ENCODE measurements around the gene MPP1.

Gene MPP1

GRCh38 chrX:154774622-154775021 is 30.7 kb downstream of the MPP1 start:
- DNase-seq = no peak

- peak; percentile 95 for DNase-seq
Observed at GRCh38 chrX:154762537-154763296, 42.6 kb downstream of the MPP1 start, which contains the start of gene DKC1. Gene DKC1 (plus strand): TSS chrX:154762864. CDS start chrX:154762966, 102 bp downstream.

GRCh38 chrX:154761977-154762536 is 43.2 kb downstream of the MPP1 start:
- DNase-seq = peak; percentile 67

- DNase-seq = no peak
Observed at GRCh38 chrX:154758696-154759095, 46.6 kb downstream of the MPP1 start.

GRCh38 chrX:154751669-154752271 is 53.5 kb downstream of the MPP1 start:
- DNase-seq = peak; percentile 73

GRCh38 chrX:154751203-154751668 is 54.0 kb downstream of the MPP1 start:
- peak; percentile 12 for DNase-seq

GRCh38 chrX:154750301-154751202 is 54.7 kb downstream of the MPP1 start, which contains the start of gene GAB3:
Gene GAB3 (minus strand): TSS chrX:154751077. CDS start chrX:154751025, 52 bp downstream.
- DNase-seq = peak; percentile 28

GRCh38 chrX:154749856-154750255 is 55.4 kb downstream of the MPP1 start:
- DNase-seq = peak; percentile 31

- peak; percentile 62 for DNase-seq
Observed at GRCh38 chrX:154748712-154749339, 56.5 kb downstream of the MPP1 start.

- no peak for DNase-seq
Observed at GRCh38 chrX:154742613-154743012, 62.7 kb downstream of the MPP1 start.

- no peak for DNase-seq
Observed at GRCh38 chrX:154739952-154740465, 65.3 kb downstream of the MPP1 start.

- DNase-seq = no peak
Observed at GRCh38 chrX:154738011-154738738, 67.1 kb downstream of the MPP1 start.

GRCh38 chrX:154737136-154737535 is 68.1 kb downstream of the MPP1 start:
- DNase-seq = no peak

- no peak for DNase-seq
Observed at GRCh38 chrX:154735695-154736393, 69.4 kb downstream of the MPP1 start.

GRCh38 chrX:154734061-154734781 is 71.1 kb downstream of the MPP1 start:
- no peak for DNase-seq

GRCh38 chrX:154733066-154733425 is 72.2 kb downstream of the MPP1 start:
- DNase-seq = no peak

- no peak for DNase-seq
Observed at GRCh38 chrX:154732421-154733065, 72.7 kb downstream of the MPP1 start.

- no peak for DNase-seq
Observed at GRCh38 chrX:154731881-154732280, 73.4 kb downstream of the MPP1 start.

- DNase-seq = no peak
Observed at GRCh38 chrX:154731184-154731583, 74.1 kb downstream of the MPP1 start.

Measured in NCI-H2171 treated with DMSO at 0.1 percent for 48 hours (cell line).